Esophagus squamous epithelium (tissue), 5 donors: ENCODE data around the gene NAP1L5. TPM values are rescaled to one million over a fixed set of nuclear protein-coding genes. Genes with fewer than 3 reads are reported as not detected.

ENCODE experiments used
- DNase-seq: peaks from one replicate; lab custom pipeline; 2025; lab: John Stamatoyannopoulos, UW
- H3K27ac ChIP-seq, 4 donors: fragments of 200-600 bp; sonication (generic); one replicate each; pipeline ENCODE4 v1.5.1; 2016 to 2019; ENCODE audit warnings: mild to moderate bottlenecking in 1 of 4
- H3K27me3 ChIP-seq, 4 donors: fragments of 200-600 bp; sonication (generic); 1 replicate in 3 of 4; 2 replicates in 1 of 4; pipeline versions ENCODE4 v1.5.1 to v1.6.0; 2017 to 2021; ENCODE audit warnings: antibody characterized with exemption in 1 of 4
- H3K36me3 ChIP-seq, 3 donors: fragments of 200-600 bp; sonication (generic); one replicate each; pipeline ENCODE4 v1.5.1; 2016 to 2019
- H3K4me1 ChIP-seq, 3 donors: fragments of 200-600 bp; sonication (generic); one replicate each; pipeline ENCODE4 v1.5.1; 2017 to 2019
- H3K4me3 ChIP-seq, 4 donors: fragments of 200-600 bp; sonication (generic); 1 replicate in 3 of 4; 2 replicates in 1 of 4; pipeline ENCODE4 v1.5.1; 2016 to 2019; ENCODE audit warnings: mild to moderate bottlenecking in 2 of 4, moderate library complexity in 1 of 4
- H3K9me3 ChIP-seq, 3 donors: fragments of 200-600 bp; sonication (generic); one replicate each; pipeline ENCODE4 v1.5.1; 2016 to 2019
- POLR2A ChIP-seq, 4 donors: fragments of 450-650 bp; IDR thresholded peaks; one replicate each; pipeline ENCODE4 v1.6.1; 2017; ENCODE audit warnings: antibody characterized with exemption in 4 of 4, mild to moderate bottlenecking in 4 of 4, moderate library complexity in 3 of 4
- WGBS, 2 donors: methylation state at CpG; one replicate each; pipeline ENCODE4 v1.1.5; 2018; 5-methylcytosine and 5-hydroxymethylcytosine counted together
- intact Hi-C: fragments of 100-400 bp; cut with DNase I; formaldehyde crosslinking; loops from one replicate; pipeline ENCODE4 v1.15.0; 2022
- total RNA-seq, 4 donors: library from RNA; depleted of rRNA; stranded (reverse); fragments of >200 nt; gene quantifications; one replicate each; pipeline ENCODE4 v1.1.0, GENCODE V29; 2016
- TF ChIP-seq, protein P1 (sequence below), 6 experiments: fragments of 450-650 bp in 4 of 6; fragments of 200-600 bp in 2 of 6; sonication (generic) in 2 of 6; IDR thresholded peaks; one replicate each; pipeline ENCODE4 v1.5.1; 2016 to 2019; ENCODE audit warnings: antibody characterized with exemption in 6 of 6, mild to moderate bottlenecking in 4 of 6, moderate library complexity in 4 of 6
- donor health status: DM: yes; HTN: yes; CAD: no.

NAP1L5 gene
- total RNA-seq, 4 donors from 2014 or later, result 0.42 to 3.1 (median 1.8) TPM

DNA sequence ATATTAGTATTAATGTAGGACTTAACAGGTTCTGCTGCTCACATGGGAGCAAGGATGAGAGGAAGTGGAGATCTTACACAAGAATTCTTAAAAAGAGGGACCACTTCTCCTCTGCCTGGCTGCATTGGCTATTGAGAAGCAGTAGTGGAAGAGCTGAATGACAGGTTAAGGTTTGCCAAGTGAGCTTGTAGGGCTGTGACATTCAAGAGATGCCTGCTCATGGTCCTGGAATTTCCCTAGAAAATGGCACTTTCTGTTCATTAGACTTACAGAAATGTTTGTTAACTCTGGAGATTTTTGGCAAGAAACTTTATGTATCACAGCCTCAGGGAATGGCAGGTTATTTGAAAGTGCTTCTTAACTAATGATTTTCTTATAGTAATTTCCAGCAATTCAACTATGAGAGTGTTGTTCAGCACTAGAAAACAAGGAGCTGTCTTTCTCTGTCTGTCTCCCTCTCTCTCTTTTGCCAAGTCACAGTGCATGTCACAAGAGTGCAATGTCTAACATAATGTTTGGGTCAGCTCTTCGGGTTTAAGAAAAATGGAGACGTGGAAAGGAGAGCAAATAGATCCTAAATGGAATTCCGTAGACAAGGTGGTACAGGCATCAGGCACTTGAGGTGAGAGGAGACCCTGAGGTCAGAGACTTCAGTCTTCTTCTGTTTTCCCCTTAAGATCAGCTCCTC, 8.3 kb upstream of the NAP1L5 start:
- H3K4me1 ChIP-seq, result peaks cover 0 to 12% (median 4%) of the 10 kb centered on the region in 3 donors
- no peak for DNase-seq
- intact Hi-C loops, result no loop called here
- 55 to 63% methylated on average over 3 of the region's 3 CpGs for WGBS, 2 donors
- H3K4me3 ChIP-seq, result no peak overlapping the region
- H3K9me3 ChIP-seq, result no peaks in the 10 kb centered on the region
- TF ChIP-seq, protein P1, sequence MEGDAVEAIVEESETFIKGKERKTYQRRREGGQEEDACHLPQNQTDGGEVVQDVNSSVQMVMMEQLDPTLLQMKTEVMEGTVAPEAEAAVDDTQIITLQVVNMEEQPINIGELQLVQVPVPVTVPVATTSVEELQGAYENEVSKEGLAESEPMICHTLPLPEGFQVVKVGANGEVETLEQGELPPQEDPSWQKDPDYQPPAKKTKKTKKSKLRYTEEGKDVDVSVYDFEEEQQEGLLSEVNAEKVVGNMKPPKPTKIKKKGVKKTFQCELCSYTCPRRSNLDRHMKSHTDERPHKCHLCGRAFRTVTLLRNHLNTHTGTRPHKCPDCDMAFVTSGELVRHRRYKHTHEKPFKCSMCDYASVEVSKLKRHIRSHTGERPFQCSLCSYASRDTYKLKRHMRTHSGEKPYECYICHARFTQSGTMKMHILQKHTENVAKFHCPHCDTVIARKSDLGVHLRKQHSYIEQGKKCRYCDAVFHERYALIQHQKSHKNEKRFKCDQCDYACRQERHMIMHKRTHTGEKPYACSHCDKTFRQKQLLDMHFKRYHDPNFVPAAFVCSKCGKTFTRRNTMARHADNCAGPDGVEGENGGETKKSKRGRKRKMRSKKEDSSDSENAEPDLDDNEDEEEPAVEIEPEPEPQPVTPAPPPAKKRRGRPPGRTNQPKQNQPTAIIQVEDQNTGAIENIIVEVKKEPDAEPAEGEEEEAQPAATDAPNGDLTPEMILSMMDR (IDR thresholded peaks at IDR 0.05), result no peak
- no peak for TF ChIP-seq POLR2A (IDR thresholded peaks at IDR 0.05)
- peaks cover 0 to 90% (median 0%) of the 10 kb centered on the region in 3 donors for H3K36me3 ChIP-seq
- no peaks in the 10 kb centered on the region for H3K27me3 ChIP-seq
- H3K27ac ChIP-seq, result peak overlapping the region in 1 of 4 donors; percentile 1

DNA sequence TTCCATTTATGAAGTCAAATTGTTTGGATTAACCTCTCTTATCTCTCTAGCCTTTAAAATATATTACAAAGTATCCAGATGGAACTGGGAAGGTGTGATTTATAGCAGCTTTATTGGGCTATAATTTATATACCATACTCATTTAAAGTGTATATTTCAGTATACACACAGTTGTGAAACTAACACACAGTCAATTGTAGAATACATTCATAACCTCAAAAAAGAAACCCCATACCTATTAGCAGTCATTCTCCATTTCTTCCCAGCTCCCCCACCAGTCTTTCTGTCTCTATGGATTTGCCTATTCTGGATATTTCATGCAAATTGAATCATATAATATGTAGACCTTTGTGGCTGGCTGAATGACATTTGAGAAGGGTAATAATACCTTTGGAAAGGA, 7.6 kb upstream of the NAP1L5 start:
- Histone ChIP-seq H3K4me3 (no peak overlapping the region), H3K27me3 (no peaks in the 10 kb centered on the region), H3K27ac (no peak overlapping the region), H3K36me3 (peaks cover 0 to 87% (median 0%) of the 10 kb centered on the region in 3 donors), H3K4me1 (peaks cover 0 to 12% (median 4%) of the 10 kb centered on the region in 3 donors), H3K9me3 (no peaks in the 10 kb centered on the region)
- TF ChIP-seq, protein P1 (IDR thresholded peaks at IDR 0.05), result no peak
- TF ChIP-seq POLR2A (IDR thresholded peaks at IDR 0.05), result no peak
- intact Hi-C loops, result no loop called here
- no peak for DNase-seq

DNA sequence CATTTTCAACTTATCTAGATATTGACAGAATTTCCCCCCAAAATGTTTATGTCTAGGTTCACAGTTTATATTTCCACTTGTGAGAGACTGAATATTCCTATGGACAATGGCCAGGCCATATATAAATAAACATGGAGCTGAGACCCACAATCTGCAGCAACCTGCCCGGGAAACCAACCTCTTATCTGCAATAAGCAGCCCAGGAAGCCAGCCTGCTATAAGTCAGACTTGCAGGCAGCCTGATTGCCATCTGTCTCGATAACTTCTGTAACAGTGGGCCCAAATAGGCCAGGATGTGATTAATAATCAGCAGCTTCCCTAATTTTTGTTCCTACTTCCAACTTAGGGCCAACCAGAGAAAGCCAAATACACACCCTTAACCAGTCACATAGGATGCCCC, 5.2 kb upstream of the NAP1L5 start:
- Histone ChIP-seq H3K36me3 (peaks cover 0 to 73% (median 0%) of the 10 kb centered on the region in 3 donors), H3K27me3 (no peaks in the 10 kb centered on the region), H3K4me1 (peaks cover 0 to 16% (median 4%) of the 10 kb centered on the region in 3 donors), H3K27ac (no peak overlapping the region), H3K9me3 (no peaks in the 10 kb centered on the region), H3K4me3 (no peak overlapping the region)
- no peak for TF ChIP-seq POLR2A (IDR thresholded peaks at IDR 0.05)
- TF ChIP-seq, protein P1 (IDR thresholded peaks at IDR 0.05), result no peak
- 91 to 100% methylated on average over 2 of the region's 2 CpGs for WGBS, 2 donors
- no peak for DNase-seq
- intact Hi-C loops, result no loop called here

DNA sequence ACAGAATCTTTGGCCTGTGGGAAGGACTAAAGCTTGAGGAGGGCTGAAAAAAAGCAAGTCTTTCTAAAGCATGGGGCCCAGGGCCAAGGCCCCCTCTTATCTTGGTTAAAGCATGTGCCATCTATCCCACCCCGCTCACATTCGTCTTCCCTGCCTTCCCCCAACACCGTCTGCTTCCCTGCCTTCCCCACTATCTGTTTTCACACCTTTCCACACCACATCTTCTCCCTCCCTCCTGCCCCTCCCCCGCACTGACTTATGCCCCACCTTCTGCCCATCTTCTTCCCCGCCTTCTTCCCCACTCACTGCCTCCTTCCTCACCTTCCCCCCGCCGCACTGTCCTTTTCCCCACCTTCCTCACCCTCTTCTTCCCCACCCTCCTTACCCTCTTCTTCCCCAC, 890 bp upstream of the NAP1L5 start:
- intact Hi-C loops, result no loop called here
- TF ChIP-seq, protein P1 (IDR thresholded peaks at IDR 0.05), result no peak
- TF ChIP-seq POLR2A (IDR thresholded peaks at IDR 0.05), result no peak
- Histone ChIP-seq H3K9me3 (no peaks in the 10 kb centered on the region), H3K27ac (no peak overlapping the region), H3K36me3 (peaks cover 0 to 51% (median 0%) of the 10 kb centered on the region in 3 donors), H3K27me3 (no peaks in the 10 kb centered on the region), H3K4me3 (no peak overlapping the region), H3K4me1 (peaks cover 0 to 9% (median 0%) of the 10 kb centered on the region in 3 donors)
- 93 to 97% methylated on average over 7 of the region's 7 CpGs for WGBS, 2 donors
- no peak for DNase-seq

DNA sequence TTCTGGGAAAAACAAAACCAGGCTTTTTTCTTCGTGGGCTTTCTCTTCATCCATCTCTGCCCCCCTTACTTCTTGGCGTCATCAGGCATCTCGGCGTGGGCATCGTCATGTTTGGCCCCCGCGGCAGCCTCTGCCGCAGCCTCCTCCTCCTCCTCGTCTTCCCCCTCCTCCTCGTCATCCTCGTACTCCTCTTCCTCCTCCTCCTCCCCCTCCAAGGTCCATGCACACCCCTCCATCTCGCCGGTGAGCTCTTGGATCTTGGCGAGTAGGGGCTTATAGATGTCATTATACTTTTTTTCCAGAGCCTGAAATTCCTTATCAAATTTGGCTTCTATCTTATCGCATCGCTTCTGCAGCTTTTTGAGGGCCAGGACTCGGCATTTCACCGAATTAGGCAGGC, 488 bp downstream of the NAP1L5 start:
- DNase-seq, result no peak
- H3K36me3 ChIP-seq, result peaks cover 0 to 51% (median 0%) of the 10 kb centered on the region in 3 donors

More for the DNA sequence above, 488 bp downstream of the NAP1L5 start:
- Histone ChIP-seq H3K27ac (peak overlapping the region; percentile 57 to 83 (median 76)), H3K9me3 (no peaks in the 10 kb centered on the region), H3K27me3 (no peaks in the 10 kb centered on the region), H3K4me1 (peaks cover 0 to 9% (median 0%) of the 10 kb centered on the region in 3 donors), H3K4me3 (peak overlapping the region; percentile 43 to 67 (median 62))
- intact Hi-C loops, result no loop called here
- WGBS, 2 donors, result 38 to 48% methylated on average over 18 of the region's 18 CpGs
- TF ChIP-seq POLR2A (IDR thresholded peaks at IDR 0.05), result no peak
- TF ChIP-seq, protein P1 (IDR thresholded peaks at IDR 0.05), result no peak
